Measurements from ENCODE around the gene THSD7A. TPM values are rescaled to one million over a fixed set of nuclear protein-coding genes. Genes with fewer than 3 reads are reported as not detected.

Gene THSD7A
- total RNA-seq, 4 donors from 2014 or later, result 0.30 to 2.6 (median 1.4) TPM

- no peak for DNase-seq (ENCODE audit: low spot score in 2 of 2)
- WGBS, 2 donors, result 98% methylated on average over 2 of the region's 2 CpGs
- H3K4me3 ChIP-seq (ENCODE audit: low read depth, poor library complexity, severe bottlenecking), result no peak overlapping the region
- intact Hi-C loops (cut with DNase I; ENCODE audit: low total_unique reads), result no loop called here
- TF ChIP-seq CTCF (IDR thresholded peaks at IDR 0.05), result no peak
- TF ChIP-seq POLR2A (IDR thresholded peaks at IDR 0.05), result no peak
Observed at GRCh38 chr7:11714676-11715075, 117.3 kb downstream of the THSD7A start.

- no peak for DNase-seq (ENCODE audit: low spot score in 2 of 2)
- no peak for TF ChIP-seq POLR2A (IDR thresholded peaks at IDR 0.05)
- no peak for TF ChIP-seq CTCF (IDR thresholded peaks at IDR 0.05)
- intact Hi-C loops (cut with DNase I; ENCODE audit: low total_unique reads), result no loop called here
- no peak overlapping the region for H3K4me3 ChIP-seq (ENCODE audit: low read depth, poor library complexity, severe bottlenecking)
- WGBS, 2 donors, result 53 to 58% methylated on average over 1 of the region's 1 CpG
Observed at GRCh38 chr7:11714205-11714604, 117.8 kb downstream of the THSD7A start.

DNA sequence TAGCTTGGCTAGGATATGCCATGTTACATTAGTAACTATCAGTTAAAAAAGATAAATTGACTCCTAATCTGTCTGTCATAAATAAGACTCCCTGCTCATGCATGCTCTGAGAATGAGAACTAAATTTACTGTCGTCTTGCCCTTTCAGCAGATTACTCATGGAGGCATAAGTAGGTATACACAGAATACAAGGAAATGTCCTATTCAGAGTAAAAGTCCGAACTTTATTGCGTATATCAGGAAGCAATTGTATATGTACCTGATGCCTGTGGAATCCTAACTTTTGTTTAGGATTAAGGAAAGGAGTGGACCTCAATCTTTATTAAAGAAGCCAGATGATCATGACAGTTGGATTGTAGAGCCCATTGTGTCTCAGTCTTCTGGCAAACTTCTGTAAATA lies 118.6 kb downstream of the THSD7A start:
- intact Hi-C loops (cut with DNase I; ENCODE audit: low total_unique reads), result no loop called here
- H3K4me3 ChIP-seq (ENCODE audit: low read depth, poor library complexity, severe bottlenecking), result no peak overlapping the region
- DNase-seq (ENCODE audit: low spot score in 2 of 2), result no peak
- TF ChIP-seq POLR2A (IDR thresholded peaks at IDR 0.05), result no peak
- TF ChIP-seq CTCF (IDR thresholded peaks at IDR 0.05), result no peak
- 49 to 72% methylated on average over 3 of the region's 3 CpGs for WGBS, 2 donors

GRCh38 chr7:11710377-11710776 lies 121.6 kb downstream of the THSD7A start:
- TF ChIP-seq POLR2A (IDR thresholded peaks at IDR 0.05) (no peak), CTCF (IDR thresholded peaks at IDR 0.05) (no peak)

DNA sequence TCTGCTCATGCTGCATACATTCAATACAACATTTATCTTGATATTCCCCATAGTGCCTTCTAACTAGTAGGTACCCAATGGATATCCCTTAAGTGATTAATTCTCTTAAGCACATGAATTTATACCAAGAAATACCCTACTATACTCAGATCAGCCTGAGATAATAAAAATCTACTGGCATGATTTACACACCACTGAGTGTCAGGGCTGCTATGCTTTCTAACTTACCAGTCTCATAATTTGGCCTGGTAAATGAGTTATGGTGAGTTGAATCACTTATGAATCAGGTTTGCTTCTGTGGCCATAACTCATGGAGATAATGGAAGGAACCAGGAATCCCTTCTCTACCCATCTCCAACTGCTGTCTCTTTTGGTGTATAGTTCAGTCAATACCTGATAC lies 122.8 kb downstream of the THSD7A start:
- no peak overlapping the region for H3K4me3 ChIP-seq (ENCODE audit: low read depth, poor library complexity, severe bottlenecking)
- TF ChIP-seq POLR2A (IDR thresholded peaks at IDR 0.05) (no peak), CTCF (IDR thresholded peaks at IDR 0.05) (no peak)
- intact Hi-C loops (cut with DNase I; ENCODE audit: low total_unique reads), result no loop called here
- no peak for DNase-seq (ENCODE audit: low spot score in 2 of 2)

More at GRCh38 chr7:11710377-11710776, 121.6 kb downstream of the THSD7A start:
- intact Hi-C loops (cut with DNase I; ENCODE audit: low total_unique reads), result no loop called here
- DNase-seq (ENCODE audit: low spot score in 2 of 2), result no peak
- WGBS, 2 donors, result 70 to 80% methylated on average over 1 of the region's 1 CpG
- H3K4me3 ChIP-seq (ENCODE audit: low read depth, poor library complexity, severe bottlenecking), result no peak overlapping the region

GRCh38 chr7:11707606-11708193 lies 124.3 kb downstream of the THSD7A start:
- TF ChIP-seq POLR2A (IDR thresholded peaks at IDR 0.05) (no peak), CTCF (IDR thresholded peaks at IDR 0.05) (no peak)
- DNase-seq (ENCODE audit: low spot score in 2 of 2), result no peak
- WGBS, 2 donors, result 56 to 70% methylated on average over 2 of the region's 2 CpGs
- intact Hi-C loops (cut with DNase I; ENCODE audit: low total_unique reads), result no loop called here
- no peak overlapping the region for H3K4me3 ChIP-seq (ENCODE audit: low read depth, poor library complexity, severe bottlenecking)

Measured in lower leg skin (tissue), 4 donors.